T-helper 2 cell treated with Interferon-gamma antibody and Interleukin-4, amounts not matched to agents 100 ng/mL and 5 ng/mL, for 36 hours (primary cell): ENCODE measurements around the gene TMEM50A. TPM values are rescaled to one million over a fixed set of nuclear protein-coding genes. Genes with fewer than 3 reads are reported as not detected.
"Not testable (repeated sequence)": the region's sequence is repeated elsewhere in the genome, so short reads cannot be mapped to it uniquely, and the experiment has no call there.

Source experiments
- intact Hi-C: fragments of 100-400 bp; cut with micrococcal nuclease; formaldehyde crosslinking; loops from one replicate; pipeline ENCODE4 v1.15.1; 2023
- total RNA-seq: library from RNA; stranded (reverse); gene quantifications from 2 replicates; pipeline ENCODE4 v1.2.3, GENCODE V29; 2022

TMEM50A gene
- total RNA-seq, 1 donor from 2014 or later = 145 TPM

DNA sequence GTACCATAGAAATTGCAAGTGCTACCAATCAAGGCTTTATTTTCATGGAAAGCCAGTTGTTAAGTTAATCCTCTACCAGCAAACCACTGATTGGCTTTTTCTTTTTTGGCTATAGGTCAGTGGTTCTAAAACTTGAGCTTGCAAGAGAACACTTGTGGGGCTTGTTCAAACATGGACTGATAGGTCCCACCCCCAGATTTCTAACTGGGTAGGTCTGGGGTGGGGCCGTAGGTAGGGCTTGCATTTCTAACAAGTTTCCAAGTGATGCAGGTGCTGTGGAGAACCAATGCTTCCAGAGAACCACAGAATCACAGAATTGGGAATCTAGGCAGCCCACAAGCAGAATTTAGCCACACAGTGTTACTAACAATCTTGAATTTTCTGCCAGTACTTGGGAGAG, 45.7 kb downstream of the TMEM50A start:
- intact Hi-C loops = not testable (repeated sequence)

- intact Hi-C loops = not testable (repeated sequence)
Measured at GRCh38 chr1:25387096-25387495, 49.0 kb downstream of the TMEM50A start.

- intact Hi-C loops = not testable (repeated sequence)
Measured at GRCh38 chr1:25388691-25389090, 50.6 kb downstream of the TMEM50A start.

DNA sequence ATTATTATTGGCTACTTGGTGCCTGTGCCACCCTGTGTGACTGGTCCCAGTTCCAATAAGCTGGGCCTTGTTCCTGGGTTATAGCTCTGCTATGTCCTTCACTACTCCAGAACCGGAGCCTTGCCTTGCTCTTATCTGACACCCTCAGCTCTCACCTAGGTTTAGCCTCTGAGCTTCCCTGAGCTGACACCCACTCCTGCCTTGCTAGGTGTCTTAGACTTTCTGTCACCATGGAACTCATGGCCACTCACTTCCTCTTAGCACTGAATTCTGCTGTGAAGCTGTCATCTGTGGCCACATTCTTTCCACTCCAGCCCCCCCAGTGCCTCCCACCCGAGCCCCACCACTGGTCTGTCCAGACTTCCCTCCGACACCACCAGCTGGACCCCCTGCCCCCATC, 51.6 kb downstream of the TMEM50A start:
- intact Hi-C loops = not testable (repeated sequence)

- intact Hi-C loops = no loop called here
Measured at GRCh38 chr1:25392841-25393240, 54.7 kb downstream of the TMEM50A start.

DNA sequence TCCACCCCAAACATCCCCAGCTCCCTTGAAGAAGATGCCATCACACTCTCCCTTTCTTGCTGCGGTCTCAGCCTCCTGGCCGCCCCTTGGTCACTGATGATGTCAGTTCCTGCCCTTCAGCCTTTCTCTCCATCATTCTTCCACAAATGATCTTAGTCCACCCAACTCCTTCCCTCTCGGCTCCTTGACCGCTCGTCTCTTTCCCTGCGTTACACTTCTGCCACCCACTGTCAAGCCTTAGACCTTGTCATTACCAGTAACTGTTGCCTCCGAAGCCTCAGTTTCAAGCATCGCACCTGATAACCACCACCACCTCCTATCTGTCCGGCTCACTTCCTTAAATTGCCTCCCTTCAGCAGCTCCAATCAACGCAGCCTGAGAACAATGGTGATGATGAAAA, 59.4 kb downstream of the TMEM50A start:
- intact Hi-C loops = not testable (repeated sequence)

- intact Hi-C loops = not testable (repeated sequence)
Measured at GRCh38 chr1:25398079-25398478, 59.9 kb downstream of the TMEM50A start.

DNA sequence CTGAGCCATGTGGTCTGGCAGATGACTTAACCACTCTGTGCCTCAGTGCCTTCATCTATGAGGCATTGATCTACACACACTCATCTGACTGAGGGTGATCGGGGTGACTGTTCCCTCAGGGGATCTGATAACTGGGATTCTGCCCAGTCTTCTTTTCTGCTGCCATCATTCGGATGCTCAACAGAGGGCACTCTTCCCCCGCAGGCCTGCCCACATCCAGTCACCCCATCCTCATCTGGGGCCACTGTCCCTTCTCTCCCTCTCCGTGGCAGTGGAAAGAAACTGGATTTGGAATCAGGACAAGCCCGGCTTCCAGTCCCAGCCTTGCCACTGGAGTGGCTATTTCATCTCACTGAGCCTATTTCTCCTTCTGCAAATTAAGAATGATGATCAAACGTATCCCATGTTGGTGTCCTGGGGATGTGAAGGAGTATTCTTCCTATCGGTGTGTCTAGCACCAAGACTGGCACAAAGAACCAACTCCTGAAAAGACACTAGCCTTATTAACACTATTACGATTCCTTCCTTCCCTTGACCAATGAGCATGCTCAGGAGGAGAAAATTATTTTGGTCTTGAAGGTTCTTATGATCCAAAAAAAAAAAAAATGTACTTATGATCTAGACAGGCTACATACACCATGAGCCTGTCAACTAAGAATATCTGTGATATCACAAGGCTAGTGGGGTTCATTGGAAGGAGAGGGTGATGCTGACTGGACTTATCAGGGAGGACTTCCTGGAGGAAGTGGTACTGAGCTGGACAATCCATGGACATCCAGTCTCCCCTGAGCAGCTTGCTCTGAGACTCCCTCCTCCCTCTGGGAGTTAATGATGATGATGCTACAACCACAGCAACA, 65.0 kb downstream of the TMEM50A start:
- intact Hi-C loops = loop anchor here (2.0 kb wide), 1 partner anchor 118 kb away; no protein-coding TSS in a partner anchor

DNA sequence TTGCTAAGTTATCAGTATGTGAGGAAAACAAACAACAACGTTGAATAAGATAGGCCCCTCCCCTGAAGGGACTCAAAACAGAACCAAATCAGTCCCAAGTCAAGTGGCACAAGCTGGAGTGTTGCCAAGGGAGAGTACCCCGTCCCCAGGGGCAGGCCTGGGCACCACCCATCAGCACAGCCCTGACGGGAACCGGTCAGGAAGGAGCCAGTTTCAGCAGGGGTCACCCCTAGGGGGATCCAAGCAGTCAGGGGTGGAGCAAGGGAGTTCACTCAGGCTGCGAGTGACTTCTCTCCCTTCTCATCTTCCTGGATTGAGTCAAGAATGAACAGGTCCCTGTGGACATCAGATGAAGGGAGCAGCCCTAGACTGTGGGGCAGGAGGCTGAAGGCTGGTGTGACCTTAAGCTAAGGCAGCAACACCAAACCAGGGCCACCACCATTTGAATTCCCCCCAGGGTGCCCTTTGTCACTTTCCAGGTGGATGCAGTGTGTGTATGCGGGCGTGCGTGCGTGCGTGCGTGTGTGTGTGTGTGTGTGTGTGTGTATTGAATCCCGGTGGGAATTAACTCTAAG, 67.7 kb downstream of the TMEM50A start:
- intact Hi-C loops = not testable (repeated sequence)

DNA sequence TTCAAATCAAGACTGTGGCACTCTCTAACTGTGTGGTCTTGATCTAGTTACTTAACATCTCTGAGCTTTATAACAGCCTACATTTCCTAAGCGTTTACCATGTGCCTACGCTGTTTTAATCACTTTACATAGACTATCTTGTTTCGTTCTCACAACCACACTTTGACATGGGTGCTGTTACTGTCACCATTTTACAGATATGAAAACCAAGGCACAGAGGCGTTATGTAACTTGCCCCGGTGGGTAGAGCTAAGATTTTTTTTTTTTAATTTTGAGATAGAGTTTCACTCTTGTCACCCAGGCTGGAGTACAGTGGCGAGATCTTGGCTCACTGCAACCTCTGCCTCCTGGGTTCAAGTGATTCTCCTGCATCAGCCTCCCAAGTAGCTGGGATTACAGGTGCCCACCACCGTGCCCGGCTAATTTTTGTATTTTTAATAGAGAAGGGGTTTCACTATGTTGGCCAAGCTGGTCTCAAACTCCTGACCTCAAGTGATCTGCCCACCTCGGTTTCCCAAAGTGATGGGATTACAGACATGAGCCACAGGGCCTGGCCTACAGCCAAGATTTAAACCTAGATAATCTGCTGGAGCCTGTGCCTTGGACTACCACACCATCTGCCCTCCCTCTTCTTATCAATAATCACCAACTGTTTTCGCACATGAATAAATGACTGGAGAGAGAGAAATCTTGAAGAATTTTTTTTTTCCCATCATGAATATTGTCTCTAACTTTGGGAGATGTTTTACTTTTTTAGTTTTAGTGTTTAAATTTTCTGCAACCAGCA, 71.7 kb downstream of the TMEM50A start:
- intact Hi-C loops = not testable (repeated sequence)

Other genes with a start within 250 kb of the TMEM50A start
- gene SYF2, start 105.8 kb upstream of the TMEM50A start, total RNA-seq = 39.1 and 39.7 TPM in 2 replicates
- 197 and 200 TPM in 2 replicates for gene RSRP1, start 90.9 kb upstream of the TMEM50A start, total RNA-seq
- not detected in 2 replicates for gene RHD, start 65.8 kb upstream of the TMEM50A start, total RNA-seq
- gene RHCE, start 82.5 kb downstream of the TMEM50A start, total RNA-seq = 0.41 TPM in 1 of 2 replicates, not detected in the other
- 18.1 and 19.3 TPM in 2 replicates for gene MACO1, start 92.6 kb downstream of the TMEM50A start, total RNA-seq
- gene LDLRAP1, start 205.3 kb downstream of the TMEM50A start, total RNA-seq = 25.1 and 27.5 TPM in 2 replicates